ENCODE data around the gene MIER2.
"Not testable (repeated sequence)": the region's sequence is repeated elsewhere in the genome, so short reads cannot be mapped to it uniquely, and the experiment has no call there.

The MIER2 gene

DNA sequence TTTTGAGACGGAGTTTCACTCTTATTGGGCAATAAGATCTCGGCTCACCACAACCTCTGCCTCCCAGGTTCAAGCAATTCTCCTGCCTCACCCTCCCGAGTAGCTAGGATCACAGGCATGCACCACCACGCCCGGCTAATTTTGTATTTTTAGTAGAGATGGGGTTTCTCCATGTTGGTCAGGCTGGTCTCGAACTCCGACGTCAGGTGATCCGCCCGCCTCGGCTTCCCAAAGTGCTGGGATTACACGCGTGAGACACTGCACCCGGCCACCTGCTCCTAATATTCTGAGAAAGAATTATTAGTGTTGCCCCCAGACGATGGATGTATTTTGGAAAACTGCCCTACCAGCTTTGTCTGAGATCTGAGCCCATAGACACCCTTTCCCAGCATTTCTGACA, 10.9 kb upstream of the MIER2 start:
- DNase-seq = not testable (repeated sequence)

DNA sequence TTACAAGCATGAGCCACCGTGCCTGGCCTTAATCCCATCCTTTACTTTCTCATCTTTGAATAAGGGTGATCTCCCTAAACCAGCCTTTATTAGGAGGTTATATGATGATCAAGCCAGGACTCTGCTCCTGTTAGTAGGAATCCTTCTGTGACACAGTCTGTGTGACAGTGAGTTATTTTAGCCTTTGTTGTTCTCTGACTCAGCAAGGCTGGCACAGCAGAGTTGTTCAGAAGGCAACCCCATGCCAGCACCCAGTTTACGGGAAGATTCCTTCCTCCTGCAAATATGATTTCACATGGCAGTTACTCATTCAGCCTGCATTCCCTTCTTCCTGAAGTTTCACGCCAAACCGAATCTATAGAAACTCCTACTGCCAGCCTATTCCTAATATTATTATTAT, 10.5 kb upstream of the MIER2 start:
- no peak for DNase-seq

DNA sequence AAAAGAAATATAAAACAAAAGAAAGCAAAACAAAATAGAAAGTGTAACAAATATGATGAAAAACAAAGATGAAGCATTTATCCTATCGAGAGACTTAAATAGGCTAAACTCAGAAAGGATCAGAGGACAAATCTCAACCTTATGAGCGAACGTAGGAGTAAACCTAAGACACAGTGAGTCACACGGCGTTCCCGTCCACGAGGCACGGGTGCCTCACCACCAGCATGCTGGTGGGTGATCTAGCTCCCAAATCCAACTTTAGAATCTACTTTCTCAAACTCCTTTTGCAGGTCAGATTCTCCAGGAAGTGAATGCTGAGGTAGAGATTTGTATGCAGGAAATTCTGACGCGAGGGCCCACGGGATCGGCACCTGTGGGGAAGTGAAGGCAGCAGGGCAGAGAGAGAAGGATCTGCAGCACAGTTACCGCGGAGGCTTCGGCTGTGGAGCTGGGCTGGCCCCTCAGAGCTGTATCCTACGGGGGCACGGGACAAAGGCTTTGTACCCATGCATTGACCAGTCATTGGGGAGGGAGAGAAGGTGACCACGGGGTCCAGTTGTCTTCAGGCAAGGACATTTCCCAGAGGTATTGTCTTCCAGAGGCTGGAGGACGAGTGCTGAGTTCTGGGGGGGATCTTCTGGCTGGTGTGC, 7.5 kb upstream of the MIER2 start:
- DNase-seq = no peak

DNA sequence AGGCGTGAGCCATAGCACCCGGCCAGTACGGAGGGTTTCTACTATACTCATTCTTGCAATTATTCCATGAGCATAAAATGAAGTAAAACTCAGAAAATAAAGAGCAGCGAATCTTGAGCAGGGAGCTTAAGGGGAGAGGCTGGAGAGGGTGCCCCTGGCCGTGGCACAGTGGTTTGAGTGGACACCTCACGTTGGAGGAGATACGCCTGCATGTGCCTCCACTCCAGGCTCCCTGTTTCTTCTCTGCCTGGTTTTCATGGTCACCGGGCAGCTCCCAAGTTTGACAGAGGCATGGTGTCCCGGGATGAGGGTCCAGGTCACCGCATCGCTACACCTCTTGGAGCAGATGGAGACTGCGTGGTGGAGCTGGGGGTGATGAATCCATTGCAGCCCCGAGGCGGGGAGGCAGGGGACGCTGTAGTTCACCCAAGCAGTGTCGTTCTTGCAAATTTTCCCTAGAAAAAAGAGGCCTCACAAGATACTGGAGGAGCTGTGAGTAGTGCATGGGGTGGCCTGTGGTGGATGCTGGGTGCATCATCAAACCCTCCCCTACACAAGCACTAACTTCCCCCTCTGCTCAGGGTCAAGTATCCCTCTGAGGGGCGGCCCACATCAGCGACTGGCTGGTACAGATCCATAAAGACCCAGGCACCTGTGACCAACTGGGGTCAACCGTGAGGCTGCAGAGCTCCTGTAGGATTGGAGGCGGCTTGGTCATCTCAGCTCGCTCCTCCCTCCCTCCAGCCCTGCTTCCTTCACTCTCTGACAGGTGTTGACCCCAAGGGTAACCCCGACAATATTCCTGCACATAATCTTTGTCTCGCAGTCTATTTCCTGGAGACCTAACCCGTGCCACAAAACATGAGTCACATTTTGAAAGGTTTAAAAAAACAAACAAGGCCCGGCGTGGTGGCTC, 3.6 kb upstream of the MIER2 start:
- no peak for DNase-seq

DNA sequence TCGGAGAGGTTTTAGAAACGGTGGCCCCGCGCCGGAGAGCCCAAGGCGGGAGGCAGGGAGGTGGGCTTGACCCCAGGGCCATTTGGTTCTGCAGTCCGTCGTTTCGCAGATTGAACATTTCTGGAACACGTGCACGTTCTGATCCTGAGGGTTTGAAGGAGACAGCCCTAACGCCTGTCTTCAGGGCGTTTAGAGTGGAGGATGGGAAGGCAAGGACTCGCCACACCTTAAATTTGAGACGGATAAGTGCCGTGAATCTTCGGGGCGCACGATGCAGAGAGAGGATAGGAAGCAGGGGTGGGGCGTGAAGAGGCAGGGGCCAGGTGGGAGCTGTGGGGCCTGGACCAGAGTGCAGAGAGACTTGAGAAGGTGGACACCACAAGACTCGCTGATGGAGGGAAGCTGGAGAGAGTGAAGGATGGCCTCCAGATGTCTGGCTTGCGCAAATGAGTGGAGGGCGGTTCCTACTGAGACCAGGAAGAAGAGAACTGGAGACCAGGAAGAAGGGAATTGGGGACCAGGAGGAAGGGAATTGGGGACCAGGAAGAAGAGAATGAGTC, 804 bp upstream of the MIER2 start:
- DNase-seq = no peak

DNA sequence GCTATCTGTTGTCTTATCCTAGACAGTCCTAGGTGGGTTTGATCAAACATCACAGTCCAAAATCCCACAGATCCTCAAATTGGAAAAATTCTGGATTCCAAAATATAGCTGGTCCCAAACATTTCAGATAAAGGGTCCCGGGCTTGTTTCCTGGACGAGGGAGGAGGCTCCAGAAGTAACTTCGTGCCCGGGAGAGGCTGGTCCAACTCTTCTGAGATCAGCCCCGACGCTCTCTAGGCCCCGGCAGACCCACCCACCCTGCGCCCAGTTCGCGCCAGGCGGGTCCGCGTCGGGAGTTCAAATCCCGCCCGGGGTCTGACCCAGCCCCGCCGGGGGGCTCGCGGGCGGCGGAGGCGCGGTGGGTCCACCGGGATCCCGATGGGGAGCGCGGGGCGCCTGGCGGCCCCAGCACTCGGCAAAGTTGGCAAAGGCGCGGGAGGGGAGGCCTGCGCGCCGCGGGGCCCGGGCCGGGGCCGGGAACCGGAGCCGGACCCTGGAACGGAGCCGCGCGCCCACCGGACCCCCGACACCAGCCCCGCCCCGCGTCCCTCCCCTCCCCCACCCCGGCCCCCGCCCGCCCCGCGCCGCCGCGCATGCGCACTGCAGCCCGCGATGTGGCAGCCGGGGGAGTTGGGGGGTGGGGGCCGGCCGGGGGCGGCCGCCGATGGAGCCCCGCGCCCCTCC, 513 bp downstream of the MIER2 start:
- no peak for DNase-seq

DNA sequence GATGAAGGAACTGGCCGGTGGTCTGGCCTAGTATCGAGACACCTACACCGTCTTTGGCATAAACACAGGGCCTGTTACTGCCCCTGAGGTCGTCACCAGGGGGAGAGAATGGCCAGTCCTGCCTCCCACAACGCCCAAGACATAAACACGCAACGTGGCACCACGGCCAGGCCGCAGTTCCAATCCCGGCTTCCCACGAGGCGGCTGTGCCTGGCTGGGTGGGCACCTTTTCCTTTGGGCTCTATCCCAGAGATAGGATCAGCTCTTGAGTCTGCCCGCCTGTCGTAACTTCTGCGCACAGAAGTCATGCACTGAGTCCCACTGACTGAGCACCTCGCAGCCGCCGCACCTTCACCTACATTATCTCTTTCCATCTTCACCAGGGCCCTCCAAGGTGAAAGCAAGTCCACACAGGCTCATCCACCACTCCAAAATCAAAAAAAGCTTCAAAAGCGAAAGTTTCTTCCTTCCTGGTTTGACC, 1.1 kb downstream of the MIER2 start:
- DNase-seq = no peak

DNA sequence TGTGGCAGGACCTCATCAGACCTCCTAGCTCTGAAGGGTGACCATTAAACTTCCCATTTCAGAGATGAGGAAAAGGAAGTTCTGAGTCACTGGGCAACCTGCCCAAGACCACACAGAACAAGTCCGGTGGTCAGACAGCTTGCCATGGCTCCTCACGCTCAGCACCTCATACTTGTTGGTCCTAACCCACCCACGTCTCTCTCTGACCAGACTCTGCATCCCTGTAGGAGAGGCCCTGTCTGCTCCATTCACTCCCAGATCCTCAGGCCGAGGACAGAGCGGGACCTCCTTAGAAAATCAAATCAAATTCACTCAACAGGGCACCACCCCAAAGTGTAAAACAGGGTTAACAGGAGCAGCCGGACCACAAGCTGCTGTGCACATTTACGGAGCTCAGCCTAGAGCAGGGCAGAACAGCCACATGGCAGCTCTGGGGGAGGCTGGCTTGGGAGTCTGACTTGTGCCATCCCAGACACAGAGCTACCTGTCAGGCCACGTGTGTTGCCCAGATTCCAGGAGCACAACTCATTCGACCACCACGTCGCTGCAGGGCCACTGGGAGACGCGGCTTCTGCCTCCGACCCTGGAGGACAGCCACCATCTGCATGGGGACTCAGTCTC, 1.7 kb downstream of the MIER2 start:
- DNase-seq = peak in 1 of 2 donors; percentile 43

DNA sequence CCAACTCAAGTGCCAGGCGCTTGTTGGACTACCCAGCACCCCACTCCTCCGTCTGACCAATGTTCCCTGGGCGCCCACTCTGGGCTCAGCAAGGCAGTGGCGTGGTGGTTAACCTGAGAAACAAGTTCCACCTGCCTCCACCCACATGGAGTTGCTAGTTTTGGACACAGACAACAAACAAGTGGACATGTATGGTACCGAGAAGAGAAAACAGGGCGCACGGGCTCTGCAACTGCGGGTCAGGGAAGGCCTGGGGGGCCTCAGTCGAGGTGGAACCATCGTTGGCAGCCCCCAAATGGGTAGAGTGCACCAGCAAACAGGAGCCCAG, 2.5 kb downstream of the MIER2 start:
- no peak for DNase-seq

DNA sequence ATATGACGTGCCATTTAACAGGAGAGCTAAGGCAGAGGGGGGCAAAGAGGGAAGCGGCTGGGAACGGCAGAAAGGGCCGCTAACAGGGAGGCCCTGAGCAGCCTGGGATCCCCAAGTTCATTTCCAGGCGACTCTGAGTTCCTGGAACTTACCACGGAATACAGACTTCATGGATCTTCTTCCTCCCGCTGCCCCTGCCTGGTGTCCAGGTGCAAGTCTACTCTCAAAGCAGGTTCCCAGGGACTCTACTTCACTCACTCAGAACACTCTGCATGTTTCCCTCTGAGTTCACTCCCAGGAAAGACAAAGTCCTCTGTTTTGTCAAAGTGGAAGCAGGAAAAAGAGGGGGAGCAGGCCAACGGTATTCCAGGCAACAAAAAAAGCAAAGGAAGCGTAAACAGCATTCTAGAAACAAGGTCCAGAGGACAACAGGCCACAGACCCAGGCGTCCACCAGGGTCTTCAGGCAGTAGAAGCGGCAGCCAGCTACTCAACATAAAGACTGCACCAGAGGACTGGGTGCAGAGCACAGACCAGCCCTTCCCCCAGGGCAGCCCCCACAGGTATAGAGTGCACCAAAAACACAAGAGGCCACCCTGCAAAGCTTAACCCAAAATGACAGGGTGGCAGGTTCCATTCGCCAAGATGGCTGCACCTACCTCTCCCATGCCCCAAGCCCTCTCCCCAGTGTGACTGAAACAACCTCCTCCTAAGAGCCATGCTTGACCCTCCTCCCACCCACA, 3.0 kb downstream of the MIER2 start:
- no peak for DNase-seq

DNA sequence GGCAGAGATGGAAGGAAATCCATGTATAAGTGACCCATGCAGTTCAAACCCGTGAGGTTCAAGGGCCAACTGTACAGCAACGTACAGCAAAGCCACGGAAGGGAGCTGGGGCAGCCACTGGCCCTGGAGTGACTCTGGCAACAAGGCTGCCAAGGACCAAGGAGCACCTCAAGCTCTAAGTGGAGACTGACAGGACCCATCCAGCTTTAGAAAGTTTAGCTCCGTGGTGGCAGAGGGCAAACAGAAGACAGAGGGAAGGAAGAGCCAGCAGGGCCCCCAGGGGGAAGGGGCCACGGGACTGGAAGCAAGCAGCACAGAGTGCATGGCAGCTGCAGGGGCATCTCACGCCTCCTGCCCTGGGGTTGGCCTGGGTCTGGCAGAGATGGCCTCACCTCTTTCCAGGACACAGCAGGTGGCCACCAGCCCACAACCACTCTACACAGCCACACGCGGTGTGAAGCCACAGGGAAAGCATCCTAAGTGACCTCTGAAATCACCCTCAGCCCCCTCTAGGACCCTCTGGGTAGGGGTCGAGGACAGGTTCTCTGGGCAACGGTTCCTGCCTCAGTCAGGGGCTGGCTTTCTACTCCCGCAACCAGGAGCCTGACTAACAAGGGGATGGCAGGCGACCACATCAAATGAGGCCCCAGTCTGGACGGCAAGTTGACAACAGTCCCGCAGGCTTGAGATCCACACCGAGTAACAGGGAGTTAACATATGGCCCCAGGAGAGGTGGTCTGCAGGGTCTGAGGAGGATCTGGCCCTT, 3.8 kb downstream of the MIER2 start:
- DNase-seq = no peak

DNA sequence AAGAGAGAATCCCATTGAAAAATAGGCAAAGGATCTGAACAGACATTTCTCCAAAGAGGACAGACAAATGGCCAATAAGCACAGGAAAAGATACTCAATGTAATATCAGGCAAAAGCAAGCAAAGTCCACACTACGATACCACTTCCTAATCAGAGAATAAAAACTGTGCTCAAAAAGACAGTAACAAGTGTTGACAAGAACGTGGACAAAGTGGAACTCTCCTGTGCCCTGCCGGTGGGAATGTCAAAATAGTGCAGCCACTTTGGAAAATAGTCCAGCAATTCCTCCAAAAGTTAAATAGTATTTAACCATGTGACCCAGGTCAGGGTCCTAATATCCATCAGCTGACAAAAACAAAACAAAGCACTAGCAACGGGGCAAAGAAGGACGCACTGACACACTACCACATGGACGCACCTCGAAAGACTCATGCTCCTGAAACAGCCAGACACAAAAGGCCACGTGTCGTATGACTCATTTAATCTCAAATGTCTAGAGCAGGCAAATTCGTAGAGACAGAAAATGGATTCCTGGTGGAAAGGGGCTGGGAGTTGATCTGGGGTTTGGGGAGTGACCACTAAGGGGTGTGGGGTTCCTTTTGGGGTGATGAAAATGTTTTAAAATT, 5.2 kb downstream of the MIER2 start:
- no peak for DNase-seq

DNA sequence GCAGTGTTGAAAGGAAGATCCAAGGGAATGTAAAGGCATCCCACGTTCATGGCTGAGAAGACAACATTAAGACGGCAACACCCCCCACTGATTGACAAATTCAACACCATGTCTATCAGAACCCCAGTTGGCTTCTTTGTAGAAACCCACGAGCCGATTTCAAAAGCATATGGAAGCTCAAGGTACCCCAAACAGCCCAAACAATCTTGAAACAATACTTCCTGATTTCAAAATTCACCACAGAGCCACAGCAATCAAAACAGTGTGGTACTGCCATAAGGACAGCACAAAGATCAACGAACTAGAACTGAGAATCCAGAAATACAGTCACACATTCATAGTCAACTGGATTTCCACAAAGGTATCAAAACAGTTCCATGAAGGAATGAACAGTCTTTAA, 6.2 kb downstream of the MIER2 start:
- no peak for DNase-seq

DNA sequence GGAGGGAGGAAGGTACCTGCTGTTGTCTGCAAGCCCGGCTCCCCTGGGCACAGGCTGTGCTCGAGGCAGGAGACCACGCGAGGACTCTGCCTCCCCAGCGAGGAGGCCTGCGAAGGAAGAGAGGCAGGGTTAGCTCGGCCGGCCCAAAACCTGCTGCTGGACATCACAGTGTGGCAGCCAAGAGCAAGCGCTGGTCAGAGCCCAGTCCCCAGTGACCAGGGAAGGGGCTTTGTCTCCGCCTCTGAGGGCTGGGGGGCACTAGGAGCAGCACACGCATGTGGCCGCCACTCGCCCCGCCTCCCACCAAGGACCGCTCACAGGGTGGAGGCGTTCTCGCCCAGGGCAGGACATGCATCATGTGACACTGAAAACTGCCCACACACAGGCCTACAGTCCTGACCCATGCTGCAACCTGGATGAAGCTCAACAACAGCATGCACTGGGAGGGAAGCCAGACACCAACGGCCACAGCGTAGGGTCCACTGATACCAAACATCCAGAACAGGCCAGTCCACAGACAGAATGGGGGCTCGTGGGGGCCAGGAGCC, 8.5 kb downstream of the MIER2 start:
- no peak for DNase-seq

DNA sequence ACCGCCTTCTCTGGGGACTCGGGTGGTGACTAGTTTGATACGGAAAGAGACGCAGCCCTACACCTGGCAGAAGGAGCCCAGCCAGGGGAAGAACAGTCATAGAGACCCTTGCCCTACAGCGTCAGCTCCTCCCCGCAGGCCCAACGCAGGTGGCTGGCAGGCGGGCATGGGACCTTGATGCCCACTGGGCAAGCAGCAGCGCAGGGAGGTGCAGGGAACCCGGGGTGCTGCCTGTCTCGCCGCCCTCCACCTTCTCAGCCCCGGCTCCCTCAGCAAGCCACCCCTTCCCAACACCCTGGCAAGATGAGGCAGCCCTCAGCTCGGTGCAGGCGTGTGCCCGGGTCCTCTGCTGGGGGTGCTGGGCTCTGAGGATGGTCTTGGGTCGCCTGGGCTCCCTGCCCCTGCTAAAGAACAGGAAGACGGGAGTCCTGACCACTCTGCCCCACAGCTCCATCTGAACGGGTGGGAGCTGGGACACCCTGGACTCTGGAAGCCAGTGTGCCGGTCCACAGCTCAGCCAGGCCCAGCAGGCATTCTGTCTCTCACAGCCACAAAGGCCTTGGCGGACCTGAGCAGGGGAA, 9.0 kb downstream of the MIER2 start:
- no peak for DNase-seq

DNA sequence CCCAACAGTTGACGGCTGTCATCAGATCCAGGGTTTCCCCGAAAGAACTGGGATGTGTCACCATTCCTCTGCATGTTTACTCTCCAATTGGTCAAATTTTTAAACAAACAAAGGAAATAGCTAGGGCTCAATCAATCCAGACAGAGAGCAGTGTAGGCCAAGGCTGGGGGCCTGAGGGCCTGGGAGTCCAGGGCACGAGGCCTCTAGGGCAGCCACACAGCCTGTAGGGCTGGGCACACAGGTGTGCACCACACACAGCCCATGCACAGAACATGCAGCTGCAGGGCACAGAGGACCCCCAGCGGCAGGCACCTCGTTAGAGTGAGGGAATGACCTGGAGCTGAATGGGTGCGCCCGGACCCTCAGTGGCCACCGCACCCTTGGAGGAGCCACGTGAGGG, 9.5 kb downstream of the MIER2 start:
- no peak for DNase-seq

DNA sequence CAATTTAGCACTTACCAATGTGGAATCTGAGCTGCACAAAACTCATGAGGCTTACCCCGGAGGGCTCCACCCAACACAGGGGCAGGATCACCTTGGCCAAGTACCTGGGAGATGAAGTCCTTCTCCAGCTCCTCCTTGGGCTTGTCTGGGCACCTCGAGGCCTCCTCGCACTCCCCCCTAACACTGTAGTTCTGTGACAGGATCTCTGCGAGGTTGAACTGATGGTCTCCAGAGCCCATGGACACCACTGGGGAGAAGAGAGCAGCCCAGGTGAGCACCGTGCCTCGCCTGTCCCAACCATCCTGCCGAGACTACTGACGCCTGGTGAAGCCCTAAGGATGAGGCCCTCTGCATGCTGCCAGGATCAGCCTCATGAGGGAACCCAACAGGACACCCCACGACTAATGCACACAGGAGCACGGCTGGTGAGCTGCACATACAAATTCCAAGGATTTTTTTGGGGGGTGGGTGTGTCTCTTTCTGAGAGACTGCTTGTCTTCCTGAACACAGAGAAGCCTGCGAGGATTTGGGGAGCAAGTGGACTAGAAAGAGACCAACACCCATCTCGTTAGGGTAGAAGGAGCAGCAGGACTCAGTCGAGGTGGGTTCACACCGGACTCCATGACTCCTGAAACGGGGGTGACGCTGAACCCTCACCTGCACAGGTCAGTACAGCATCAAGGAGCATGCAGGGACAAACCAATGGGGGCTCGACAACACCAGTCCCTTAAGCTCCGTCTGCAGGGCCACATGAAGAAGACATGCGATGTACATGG, 10.1 kb downstream of the MIER2 start:
- no peak for DNase-seq

DNA sequence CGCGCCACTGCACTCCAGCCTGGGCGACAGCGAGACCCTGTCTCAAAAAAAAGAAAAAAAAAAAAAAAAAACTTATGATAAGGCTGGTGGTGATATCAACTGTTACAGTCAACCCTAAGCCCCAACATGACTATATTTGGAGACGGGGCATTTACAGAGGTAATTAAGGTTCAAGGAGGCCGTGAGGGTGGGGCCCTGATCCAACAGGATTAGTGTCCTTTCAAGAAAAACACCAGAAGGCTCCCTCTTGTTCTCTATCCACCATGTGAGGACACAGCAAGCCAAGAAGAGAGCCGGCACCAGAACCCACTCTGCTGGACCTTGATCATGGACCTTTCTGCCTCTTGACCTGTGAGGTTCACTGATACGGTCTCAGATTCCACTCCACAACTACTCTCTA, 14.1 kb downstream of the MIER2 start:
- DNase-seq = no peak

DNA sequence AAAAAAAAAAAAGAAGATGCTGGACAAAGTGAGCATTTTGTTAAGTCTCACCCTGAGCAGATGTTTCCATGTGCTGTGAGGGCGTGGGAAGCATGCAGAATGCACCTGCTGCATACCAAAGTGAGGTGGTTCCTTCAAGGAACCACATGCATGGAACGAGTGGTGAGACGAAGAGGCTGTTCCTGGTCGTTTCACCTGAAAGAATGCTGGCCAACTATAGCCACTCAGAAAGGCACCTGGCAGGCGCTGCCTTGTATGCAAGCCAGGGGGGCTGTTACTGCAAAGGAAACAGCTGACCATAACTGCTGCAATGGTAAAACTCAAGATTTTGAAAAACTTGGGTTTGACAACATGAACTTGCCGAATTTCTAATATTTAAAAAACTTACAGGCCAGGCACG, 14.7 kb downstream of the MIER2 start:
- no peak for DNase-seq
